Retinal pigment epithelial cell (primary cell): ENCODE data around the gene ZFP90.

Experiments
- DNase-seq: peaks from one replicate; pipeline ENCODE4 v3.0.0-alpha.2; 2010; ENCODE audit warnings: low read depth
- H3K4me3 ChIP-seq: 2 replicates; pipeline ENCODE4 v1.5.1; 2011; ENCODE audit warnings: mild to moderate bottlenecking, low read length, control low read depth, moderate library complexity
- TF ChIP-seq, protein P1 (sequence below): conservative IDR thresholded peaks from 2 replicates; pipeline ENCODE4 v1.5.1; 2011; ENCODE audit warnings: low read depth, low read length, control low read depth, inconsistent platforms

The ZFP90 gene

DNA sequence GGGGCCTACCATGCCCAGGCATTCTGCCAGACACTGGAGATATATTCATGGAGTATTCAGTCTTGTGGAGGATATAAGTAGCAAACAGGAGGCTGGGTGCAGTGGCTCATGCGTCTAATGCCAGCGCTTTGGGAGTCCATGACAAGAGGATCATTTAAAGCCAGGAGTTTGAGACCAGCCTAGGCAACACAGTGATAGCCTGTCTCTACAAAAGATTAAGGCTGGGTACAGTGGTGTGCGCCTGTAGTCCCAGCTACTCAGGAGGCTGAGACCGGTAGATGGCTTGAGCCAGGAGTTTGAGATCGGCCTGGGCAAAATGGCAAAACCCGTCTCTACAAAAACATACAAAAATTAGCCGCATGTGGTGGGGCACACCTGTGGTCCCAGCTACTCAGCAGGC lies 68.4 kb downstream of the ZFP90 start:
- no peak overlapping the region for H3K4me3 ChIP-seq
- TF ChIP-seq, protein P1, sequence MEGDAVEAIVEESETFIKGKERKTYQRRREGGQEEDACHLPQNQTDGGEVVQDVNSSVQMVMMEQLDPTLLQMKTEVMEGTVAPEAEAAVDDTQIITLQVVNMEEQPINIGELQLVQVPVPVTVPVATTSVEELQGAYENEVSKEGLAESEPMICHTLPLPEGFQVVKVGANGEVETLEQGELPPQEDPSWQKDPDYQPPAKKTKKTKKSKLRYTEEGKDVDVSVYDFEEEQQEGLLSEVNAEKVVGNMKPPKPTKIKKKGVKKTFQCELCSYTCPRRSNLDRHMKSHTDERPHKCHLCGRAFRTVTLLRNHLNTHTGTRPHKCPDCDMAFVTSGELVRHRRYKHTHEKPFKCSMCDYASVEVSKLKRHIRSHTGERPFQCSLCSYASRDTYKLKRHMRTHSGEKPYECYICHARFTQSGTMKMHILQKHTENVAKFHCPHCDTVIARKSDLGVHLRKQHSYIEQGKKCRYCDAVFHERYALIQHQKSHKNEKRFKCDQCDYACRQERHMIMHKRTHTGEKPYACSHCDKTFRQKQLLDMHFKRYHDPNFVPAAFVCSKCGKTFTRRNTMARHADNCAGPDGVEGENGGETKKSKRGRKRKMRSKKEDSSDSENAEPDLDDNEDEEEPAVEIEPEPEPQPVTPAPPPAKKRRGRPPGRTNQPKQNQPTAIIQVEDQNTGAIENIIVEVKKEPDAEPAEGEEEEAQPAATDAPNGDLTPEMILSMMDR: no peak
- no peak for DNase-seq

DNA sequence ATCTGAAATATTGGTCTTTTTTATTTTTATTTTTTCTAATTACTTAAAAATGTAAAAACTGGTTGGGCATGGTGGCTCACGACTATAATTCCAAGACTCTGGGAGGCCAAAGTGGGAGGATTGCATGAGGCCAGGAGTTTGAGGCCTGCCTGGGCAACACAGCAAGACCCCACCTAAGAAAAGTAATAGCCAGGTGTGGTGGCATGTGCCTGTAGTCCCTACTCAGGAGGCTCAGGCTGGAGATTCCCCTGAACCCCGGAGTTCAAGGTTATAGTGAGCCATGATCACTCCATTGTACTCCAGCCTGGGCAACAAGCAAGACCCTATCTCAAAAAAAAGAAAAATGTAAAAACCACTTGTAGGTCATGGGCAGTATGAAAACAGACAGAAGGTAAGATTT lies 69.2 kb downstream of the ZFP90 start:
- no peak for DNase-seq
- TF ChIP-seq, protein P1: no peak
- no peak overlapping the region for H3K4me3 ChIP-seq

DNA sequence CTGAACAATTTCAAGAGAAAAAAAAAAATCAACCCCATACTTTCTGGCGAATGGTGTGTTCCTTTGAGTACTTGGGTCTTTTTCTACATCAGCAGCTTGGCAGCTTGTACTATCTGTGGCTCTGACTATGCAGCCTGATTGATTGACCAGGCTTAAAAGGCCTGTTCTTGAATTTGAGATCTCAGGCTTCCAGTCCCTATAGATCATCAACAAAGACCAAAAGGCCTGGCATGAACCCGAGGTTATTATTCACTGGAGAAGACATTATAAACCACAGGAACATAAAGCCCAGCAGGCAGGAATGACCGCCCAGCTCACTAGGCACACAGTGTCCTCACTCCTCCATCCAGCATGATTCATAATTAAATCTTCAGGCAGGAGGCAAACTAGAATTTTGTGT lies 73.9 kb downstream of the ZFP90 start:
- no peak for DNase-seq
- no peak overlapping the region for H3K4me3 ChIP-seq
- TF ChIP-seq, protein P1: no peak

DNA sequence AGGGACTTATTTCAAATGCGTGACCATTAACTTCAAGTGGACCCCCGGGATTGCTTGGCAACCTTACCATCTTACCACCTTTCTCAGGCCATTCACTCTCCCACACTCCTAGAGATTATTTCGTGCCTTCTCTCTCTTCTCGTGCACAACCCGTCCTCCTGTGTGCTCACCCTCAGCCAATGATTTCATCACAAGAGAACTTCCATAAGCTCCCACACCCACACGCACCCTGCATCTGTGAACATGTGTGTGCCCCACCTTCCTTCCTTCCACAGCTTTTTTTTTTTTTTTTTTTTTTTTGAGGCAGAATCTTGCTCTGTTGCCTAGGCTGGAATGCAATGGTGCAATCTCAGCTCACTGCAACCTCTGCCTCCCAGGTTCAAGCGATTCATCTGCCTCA lies 78.6 kb downstream of the ZFP90 start:
- no peak overlapping the region for H3K4me3 ChIP-seq
- TF ChIP-seq, protein P1: no peak
- DNase-seq: no peak
